CD4-positive, alpha-beta T cell (primary cell): ENCODE measurements around the gene BRD7. TPM values are rescaled to one million over a fixed set of nuclear protein-coding genes. Genes with fewer than 3 reads are reported as not detected.

Experiments
- ATAC-seq: fragments of 200-7000 bp; cut with Tn5 transposase; one replicate; pipeline ENCODE4 v1.10.0; 2022; ENCODE audit warnings: mild to moderate bottlenecking; ENCODE audit not compliant: poor library complexity
- CTCF ChIA-PET: fragments of 350-600 bp; sonication (Branson Sonifier 250); formaldehyde crosslinking; loops from one replicate; lab custom pipeline; 2021; ENCODE audit warnings: antibody characterized with exemption, inconsistent platforms; lab: Charles Lee
- POLR2A ChIA-PET: fragments of 350-600 bp; sonication (Branson Sonifier 250); formaldehyde crosslinking; loops from one replicate; lab custom pipeline; 2021; ENCODE audit warnings: antibody characterized with exemption, inconsistent platforms; lab: Charles Lee
- DNase-seq, 14 experiments: peaks; one replicate each; pipeline ENCODE4 v3.0.0-alpha.2; 2013 to 2020; ENCODE audit warnings: mixed read lengths in 2 of 14
- H3K27ac ChIP-seq, 2 donors: one replicate each; pipeline versions ENCODE4 v1.5.1 to v1.7.0; 2013; ENCODE audit warnings: low read length in 2 of 2, low read depth in 1 of 2, mild to moderate bottlenecking in 1 of 2
- H3K27me3 ChIP-seq, 2 experiments: 1 replicate in 1 of 2; 2 replicates in 1 of 2; pipeline versions ENCODE4 v1.6.1 to v1.7.0; 2013; ENCODE audit warnings: low read length in 2 of 2, control low read depth in 1 of 2, mild to moderate bottlenecking in 1 of 2, moderate library complexity in 1 of 2; ENCODE audit not compliant: insufficient read depth in 2 of 2, control insufficient read depth in 1 of 2
- H3K36me3 ChIP-seq: one replicate; pipeline ENCODE4 v1.6.1; 2013; ENCODE audit warnings: low read length, control low read depth; ENCODE audit not compliant: insufficient read depth
- H3K4me1 ChIP-seq: one replicate; pipeline ENCODE4 v1.6.1; 2013; ENCODE audit warnings: low read length, control low read depth; ENCODE audit not compliant: insufficient read depth
- H3K4me3 ChIP-seq: one replicate; pipeline ENCODE4 v1.5.1; 2013; ENCODE audit warnings: mild to moderate bottlenecking, low read length, moderate library complexity
- H3K9me3 ChIP-seq, 2 experiments: 1 replicate in 1 of 2; 2 replicates in 1 of 2; pipeline versions ENCODE4 v1.6.1 to v1.7.0; 2013; ENCODE audit warnings: low read length in 2 of 2, mild to moderate bottlenecking in 2 of 2, control low read depth in 1 of 2, moderate library complexity in 1 of 2; ENCODE audit not compliant: control insufficient read depth in 1 of 2, insufficient read depth in 1 of 2
- H3K27ac Mint-ChIP-seq: one replicate; pipeline ENCODE4 v1.8.0; 2020; ENCODE audit warnings: mixed read lengths
- H3K27me3 Mint-ChIP-seq: one replicate; pipeline ENCODE4 v1.8.0; 2021; ENCODE audit warnings: mixed read lengths
- H3K36me3 Mint-ChIP-seq: one replicate; pipeline ENCODE4 v1.8.0; 2021; ENCODE audit warnings: low read depth, mixed read lengths
- H3K4me1 Mint-ChIP-seq: one replicate; pipeline ENCODE4 v1.8.0; 2021; ENCODE audit warnings: low read depth, mixed read lengths
- H3K4me3 Mint-ChIP-seq: one replicate; pipeline ENCODE4 v1.8.0; 2020; ENCODE audit warnings: mild to moderate bottlenecking, mixed read lengths
- H3K9me3 Mint-ChIP-seq: one replicate; pipeline ENCODE4 v1.8.0; 2020; ENCODE audit warnings: mixed read lengths
- CTCF ChIP-seq: fragments of 200-600 bp; IDR thresholded peaks from one replicate; pipeline ENCODE4 v1.8.0; 2022; ENCODE audit warnings: antibody characterized with exemption, mild to moderate bottlenecking
- intact Hi-C, 2 experiments: fragments of 100-400 bp; cut with DNase I in 1 of 2; cut with micrococcal nuclease in 1 of 2; formaldehyde crosslinking; loops; one replicate each; pipeline versions ENCODE4 v1.15.1 to v1.9.0; 2023 to 2025; cut with DNase I, micrococcal nuclease
- total RNA-seq, 174 experiments: library from RNA in 2 of 174; stranded (reverse) in 2 of 174; gene quantifications; one replicate each; pipeline ENCODE4 v1.2.3 and lab custom pipeline; 2021 to 2026

Gene BRD7
- total RNA-seq, 2 experiments from 2014 or later = 95.4 to 103 TPM

GRCh38 chr16:50381679-50382440 lies 13.1 kb upstream of the BRD7 start:
- Histone ChIP-seq H3K4me1 (no peaks in the 10 kb centered on the region), H3K27me3 (no peaks in the 10 kb centered on the region), H3K9me3 (no peaks in the 10 kb centered on the region), H3K4me3 (no peak overlapping the region), H3K27ac (no peak overlapping the region), H3K36me3 (no peaks in the 10 kb centered on the region)
- Mint-ChIP-seq H3K4me3 (no peak overlapping the region), H3K27me3 (peaks cover 9% of the 10 kb centered on the region), H3K27ac (no peak overlapping the region), H3K36me3 (no peaks in the 10 kb centered on the region), H3K4me1 (no peaks in the 10 kb centered on the region), H3K9me3 (no peaks in the 10 kb centered on the region)
- POLR2A ChIA-PET = no interaction called here
- CTCF ChIA-PET = no interaction called here
- ATAC-seq (no peak), DNase-seq (no peak)
- TF ChIP-seq CTCF = no peak
- intact Hi-C loops = no loop called here

GRCh38 chr16:50378417-50378816 lies 9.6 kb upstream of the BRD7 start:
- H3K36me3 Mint-ChIP-seq = no peaks in the 10 kb centered on the region
- H3K4me1 ChIP-seq = no peaks in the 10 kb centered on the region
- H3K27me3 Mint-ChIP-seq = peaks cover 3% of the 10 kb centered on the region
- DNase-seq = no peak
- no peak overlapping the region for H3K27ac Mint-ChIP-seq
- intact Hi-C loops = no loop called here
- ChIA-PET CTCF (interaction anchor here (0.5 kb wide), 1 partner anchor 145 kb away, joined by 3 read pairs; no protein-coding TSS in a partner anchor), POLR2A (interaction anchor here (0.6 kb wide), 1 partner anchor 22 kb away, joined by 3 read pairs; no protein-coding TSS in a partner anchor)
- no peak overlapping the region for H3K27ac ChIP-seq
- no peak for TF ChIP-seq CTCF
- H3K9me3 Mint-ChIP-seq = no peaks in the 10 kb centered on the region
- ATAC-seq = no peak
- no peaks in the 10 kb centered on the region for H3K9me3 ChIP-seq
- H3K4me1 Mint-ChIP-seq = no peaks in the 10 kb centered on the region
- no peaks in the 10 kb centered on the region for H3K36me3 ChIP-seq
- no peak overlapping the region for H3K4me3 ChIP-seq
- H3K27me3 ChIP-seq = no peaks in the 10 kb centered on the region
- H3K4me3 Mint-ChIP-seq = no peak overlapping the region

GRCh38 chr16:50377001-50377400 lies 8.2 kb upstream of the BRD7 start:
- ATAC-seq (no peak), DNase-seq (no peak)
- H3K27ac ChIP-seq = no peak overlapping the region
- H3K27me3 ChIP-seq = no peaks in the 10 kb centered on the region
- no peak for TF ChIP-seq CTCF
- H3K4me1 Mint-ChIP-seq = no peaks in the 10 kb centered on the region
- no peak overlapping the region for H3K4me3 ChIP-seq
- H3K27ac Mint-ChIP-seq = no peak overlapping the region
- H3K4me1 ChIP-seq = no peaks in the 10 kb centered on the region
- intact Hi-C loops = no loop called here
- peaks cover 3% of the 10 kb centered on the region for H3K27me3 Mint-ChIP-seq
- no peaks in the 10 kb centered on the region for H3K9me3 ChIP-seq
- no peaks in the 10 kb centered on the region for H3K9me3 Mint-ChIP-seq
- no peak overlapping the region for H3K4me3 Mint-ChIP-seq
- H3K36me3 Mint-ChIP-seq = no peaks in the 10 kb centered on the region
- H3K36me3 ChIP-seq = no peaks in the 10 kb centered on the region
- ChIA-PET POLR2A (interaction anchor here (0.9 kb wide), 1 partner anchor 8 kb away, joined by 4 read pairs; the partner anchor contains the start of gene BRD7), CTCF (interaction anchor here (1.3 kb wide), 1 partner anchor 288 kb away, joined by 3 read pairs; no protein-coding TSS in a partner anchor)
